H9 (cell line): ENCODE results near the gene CTRL. TPM values are rescaled to one million over a fixed set of nuclear protein-coding genes. Genes with fewer than 3 reads are reported as not detected.

Source experiments
- DNase-seq: peaks from one replicate; pipeline ENCODE4 v3.0.0-alpha.2; 2017
- H2AFZ ChIP-seq: one replicate; pipeline ENCODE4 v1.6.1; 2013; ENCODE audit warnings: mild to moderate bottlenecking, low read length, control low read depth, moderate library complexity
- H2AK5ac ChIP-seq: 2 replicates; pipeline ENCODE4 v1.6.1; 2013; ENCODE audit warnings: low read length, control low read depth, mixed read lengths; ENCODE audit not compliant: insufficient read length
- H2BK120ac ChIP-seq: one replicate; pipeline ENCODE4 v1.6.1; 2013; ENCODE audit warnings: low read depth, mild to moderate bottlenecking, low read length, control low read depth, inconsistent platforms; ENCODE audit not compliant: poor library complexity, severe bottlenecking
- H2BK12ac ChIP-seq: 2 replicates; pipeline ENCODE4 v1.6.1; 2013; ENCODE audit warnings: low read length, control low read depth, mixed read lengths, low read depth; ENCODE audit not compliant: insufficient read length
- H2BK15ac ChIP-seq: 2 replicates; pipeline ENCODE4 v1.6.1; 2013; ENCODE audit warnings: low read depth, low read length, control low read depth
- H2BK20ac ChIP-seq: one replicate; pipeline ENCODE4 v1.6.1; 2013; ENCODE audit warnings: low read depth, mild to moderate bottlenecking, low read length, control low read depth, inconsistent platforms; ENCODE audit not compliant: poor library complexity, severe bottlenecking
- H2BK5ac ChIP-seq: 2 replicates; pipeline ENCODE4 v1.6.1; 2013; ENCODE audit warnings: low read length, control low read depth, mixed read lengths; ENCODE audit not compliant: insufficient read length
- H3K14ac ChIP-seq: 2 replicates; pipeline ENCODE4 v1.6.1; 2013; ENCODE audit warnings: low read length, control low read depth; ENCODE audit not compliant: insufficient read depth
- H3K18ac ChIP-seq: 2 replicates; pipeline ENCODE4 v1.6.1; 2013; ENCODE audit warnings: low read depth, mild to moderate bottlenecking, mixed read lengths, low read length, control low read depth; ENCODE audit not compliant: insufficient read length
- H3K23ac ChIP-seq: 2 replicates; pipeline ENCODE4 v1.6.1; 2013; ENCODE audit warnings: low read length, control low read depth, mixed read lengths, low read depth; ENCODE audit not compliant: insufficient read length
- H3K23me2 ChIP-seq: 2 replicates; pipeline ENCODE4 v1.6.1; 2013; ENCODE audit warnings: low read depth, mild to moderate bottlenecking, mixed read lengths, low read length, control low read depth; ENCODE audit not compliant: insufficient read length, poor library complexity, severe bottlenecking
- H3K27ac ChIP-seq: 2 replicates; pipeline ENCODE4 v1.5.1; 2013; ENCODE audit warnings: low read length, control low read depth, mixed read lengths, low read depth; ENCODE audit not compliant: insufficient read length
- H3K27me3 ChIP-seq: 2 replicates; pipeline ENCODE4 v1.6.1; 2013; ENCODE audit warnings: low read length, control low read depth, inconsistent platforms; ENCODE audit not compliant: insufficient read depth
- H3K4ac ChIP-seq: 2 replicates; pipeline ENCODE4 v1.6.1; 2013; ENCODE audit warnings: low read depth, mild to moderate bottlenecking, control low read depth, inconsistent platforms, low read length, moderate library complexity
- H3K4me1 ChIP-seq: 2 replicates; pipeline ENCODE4 v1.6.1; 2013; ENCODE audit warnings: low read length, control low read depth, inconsistent platforms; ENCODE audit not compliant: insufficient read depth
- H3K4me2 ChIP-seq: 2 replicates; pipeline ENCODE4 v1.6.1; 2013; ENCODE audit warnings: low read length, control low read depth, mixed read lengths; ENCODE audit not compliant: insufficient read length, insufficient read depth
- H3K56ac ChIP-seq: 2 replicates; pipeline ENCODE4 v1.6.1; 2013; ENCODE audit warnings: low read depth, mild to moderate bottlenecking, mixed read lengths, low read length, control low read depth; ENCODE audit not compliant: insufficient read length
- H3K79me1 ChIP-seq: 2 replicates; pipeline ENCODE4 v1.6.1; 2013; ENCODE audit warnings: low read depth, mild to moderate bottlenecking, moderate library complexity, low read length, control low read depth, inconsistent platforms; ENCODE audit not compliant: insufficient read depth, poor library complexity, severe bottlenecking
- H3K79me2 ChIP-seq: 2 replicates; pipeline ENCODE4 v1.6.1; 2013; ENCODE audit warnings: low read length, control low read depth, inconsistent platforms; ENCODE audit not compliant: insufficient read depth
- H3K9ac ChIP-seq: 2 replicates; pipeline ENCODE4 v1.6.1; 2013; ENCODE audit warnings: low read length, control low read depth, mixed read lengths; ENCODE audit not compliant: insufficient read length; ENCODE audit errors: extremely low read depth
- H3K9me3 ChIP-seq: one replicate; pipeline ENCODE4 v1.6.1; 2013; ENCODE audit warnings: low read depth, low read length, inconsistent platforms; ENCODE audit not compliant: control insufficient read depth
- H3T11ph ChIP-seq: one replicate; pipeline ENCODE4 v1.6.1; 2013; ENCODE audit warnings: mild to moderate bottlenecking, low read length, control low read depth, inconsistent platforms
- H4K20me1 ChIP-seq: one replicate; pipeline ENCODE4 v1.6.1; 2013; ENCODE audit not compliant: control insufficient read depth, insufficient read length, insufficient read depth
- H4K5ac ChIP-seq: 2 replicates; pipeline ENCODE4 v1.6.1; 2013; ENCODE audit warnings: low read depth, mild to moderate bottlenecking, mixed read lengths, low read length, control low read depth; ENCODE audit not compliant: insufficient read length
- H4K8ac ChIP-seq: replicated peaks from 2 replicates; pipeline ENCODE4 v1.6.1; 2013; ENCODE audit warnings: low read length, control low read depth, mixed read lengths, low read depth; ENCODE audit not compliant: insufficient read length
- H4K91ac ChIP-seq: 2 replicates; pipeline ENCODE4 v1.6.1; 2013; ENCODE audit warnings: low read depth, mild to moderate bottlenecking, moderate library complexity, mixed read lengths, low read length, control low read depth; ENCODE audit not compliant: insufficient read length
- H3K27ac Mint-ChIP-seq, 3 experiments: 2 replicates in 2 of 3; 3 replicates in 1 of 3; pipeline ENCODE4 v1.8.0; 2020 to 2021; ENCODE audit warnings: mixed read lengths in 3 of 3, mild to moderate bottlenecking in 1 of 3, moderate library complexity in 1 of 3
- H3K27me3 Mint-ChIP-seq: 2 replicates; pipeline ENCODE4 v1.8.0; 2021; ENCODE audit warnings: low read depth, mild to moderate bottlenecking, moderate library complexity, mixed read lengths
- H3K36me3 Mint-ChIP-seq, 3 experiments: 2 replicates in 2 of 3; 3 replicates in 1 of 3; pipeline ENCODE4 v1.8.0; 2020 to 2021; ENCODE audit warnings: low read depth in 3 of 3, mixed read lengths in 3 of 3; ENCODE audit not compliant: insufficient read depth in 1 of 3
- H3K4me1 Mint-ChIP-seq, 2 experiments: 2 replicates each; pipeline ENCODE4 v1.8.0; 2020; ENCODE audit warnings: mixed read lengths in 2 of 2
- H3K4me3 Mint-ChIP-seq, 2 experiments: 2 replicates in 1 of 2; 3 replicates in 1 of 2; pipeline ENCODE4 v1.8.0; 2020 to 2021; ENCODE audit warnings: mild to moderate bottlenecking in 2 of 2, mixed read lengths in 2 of 2, moderate library complexity in 1 of 2
- H3K9me3 Mint-ChIP-seq, 2 experiments: 2 replicates in 1 of 2; 3 replicates in 1 of 2; pipeline ENCODE4 v1.8.0; 2020; ENCODE audit warnings: mild to moderate bottlenecking in 2 of 2, mixed read lengths in 2 of 2, moderate library complexity in 1 of 2
- WGBS: extraction: QIAGEN DNeasy Blood & Tissue Kit; methylation state at CpG from one replicate; pipeline ENCODE4 v1.1.7; 2013; ENCODE audit warnings: missing lambda C conversion rate, low lambda C conversion rate, mixed read lengths; ENCODE audit not compliant: insufficient read length; ENCODE audit errors: extremely low coverage; 5-methylcytosine and 5-hydroxymethylcytosine counted together
- total RNA-seq: library from RNA; stranded (reverse); gene quantifications from 2 replicates; pipeline ENCODE4 v1.2.1, GENCODE V29; 2021
- TF ChIP-seq, protein P1 (sequence below): fragments of 200-600 bp; sonication (generic); conservative IDR thresholded peaks from 3 replicates; pipeline ENCODE4 v1.8.0; 2021; ENCODE audit warnings: antibody characterized with exemption, mild to moderate bottlenecking

The CTRL gene
- total RNA-seq, 1 experiment from 2014 or later = 2.7 TPM

DNA sequence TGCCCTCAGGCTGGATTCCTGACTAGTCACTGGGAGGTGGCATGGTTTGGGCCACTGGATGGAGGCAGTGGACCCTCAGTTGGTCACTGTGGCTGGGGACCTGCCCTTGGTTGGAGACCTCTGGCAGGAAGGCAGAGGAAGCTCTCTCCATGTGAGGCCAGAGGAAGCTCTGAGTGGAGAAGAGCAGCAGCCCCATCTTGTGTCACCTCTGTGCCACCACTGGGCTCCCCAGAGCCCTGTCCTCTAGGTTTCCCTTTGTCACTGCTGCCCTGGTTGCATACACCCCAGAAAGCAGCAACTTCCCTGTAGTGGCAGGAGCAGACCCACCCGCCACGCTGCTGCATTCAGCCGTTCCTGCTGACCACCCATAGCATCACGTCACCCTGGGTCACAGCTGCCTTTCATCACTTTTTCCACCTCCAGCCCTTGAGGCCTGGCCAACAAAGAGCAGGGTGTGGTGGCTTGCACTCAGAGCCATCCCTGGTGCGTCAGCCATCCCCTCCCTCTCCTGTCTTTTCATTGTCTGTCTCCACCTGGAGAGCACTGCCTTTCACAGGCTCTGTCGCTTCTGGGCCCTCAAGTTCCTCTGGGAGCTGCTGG is 11.9 kb downstream of the CTRL start:
- Histone ChIP-seq H3K27ac (no peak overlapping the region), H3K9ac (no peak overlapping the region), H3K4me2 (no peak overlapping the region), H2AFZ (no peak overlapping the region), H3K9me3 (no peaks in the 10 kb centered on the region), H2BK12ac (no peak overlapping the region), H3T11ph (no peak overlapping the region), H3K79me2 (no peaks in the 10 kb centered on the region), H3K27me3 (no peaks in the 10 kb centered on the region), H4K20me1 (no peaks in the 10 kb centered on the region), H2BK15ac (no peak overlapping the region), H4K8ac (no peak overlapping the region), H4K91ac (no peak overlapping the region), H3K4me1 (peaks cover 7% of the 10 kb centered on the region; the same call in 1 of the 2 replicates), H2BK5ac (no peak overlapping the region), H3K23ac (no peak overlapping the region), H2BK120ac (no peak overlapping the region), H3K18ac (no peak overlapping the region), H4K5ac (no peak overlapping the region), H3K23me2 (no peaks in the 10 kb centered on the region), H2AK5ac (no peak overlapping the region), H3K56ac (no peak overlapping the region), H3K79me1 (no peaks in the 10 kb centered on the region), H3K4ac (no peak overlapping the region), H2BK20ac (no peak overlapping the region), H3K14ac (no peak overlapping the region)
- WGBS = no CpG with 5 or more reads among the region's 6 CpGs
- H3K9me3 Mint-ChIP-seq = no peaks in the 10 kb centered on the region
- peaks cover 18 to 21% of the 10 kb centered on the region in 2 experiments for H3K4me1 Mint-ChIP-seq
- H3K4me3 Mint-ChIP-seq = no peak overlapping the region
- DNase-seq = no peak
- TF ChIP-seq, protein P1, sequence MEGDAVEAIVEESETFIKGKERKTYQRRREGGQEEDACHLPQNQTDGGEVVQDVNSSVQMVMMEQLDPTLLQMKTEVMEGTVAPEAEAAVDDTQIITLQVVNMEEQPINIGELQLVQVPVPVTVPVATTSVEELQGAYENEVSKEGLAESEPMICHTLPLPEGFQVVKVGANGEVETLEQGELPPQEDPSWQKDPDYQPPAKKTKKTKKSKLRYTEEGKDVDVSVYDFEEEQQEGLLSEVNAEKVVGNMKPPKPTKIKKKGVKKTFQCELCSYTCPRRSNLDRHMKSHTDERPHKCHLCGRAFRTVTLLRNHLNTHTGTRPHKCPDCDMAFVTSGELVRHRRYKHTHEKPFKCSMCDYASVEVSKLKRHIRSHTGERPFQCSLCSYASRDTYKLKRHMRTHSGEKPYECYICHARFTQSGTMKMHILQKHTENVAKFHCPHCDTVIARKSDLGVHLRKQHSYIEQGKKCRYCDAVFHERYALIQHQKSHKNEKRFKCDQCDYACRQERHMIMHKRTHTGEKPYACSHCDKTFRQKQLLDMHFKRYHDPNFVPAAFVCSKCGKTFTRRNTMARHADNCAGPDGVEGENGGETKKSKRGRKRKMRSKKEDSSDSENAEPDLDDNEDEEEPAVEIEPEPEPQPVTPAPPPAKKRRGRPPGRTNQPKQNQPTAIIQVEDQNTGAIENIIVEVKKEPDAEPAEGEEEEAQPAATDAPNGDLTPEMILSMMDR = 0 out of 3 replicates have a peak, but pooled peaks have one; percentile 23
- no peak overlapping the region for H3K27ac Mint-ChIP-seq
- peaks cover 5 to 17% (median 5%) of the 10 kb centered on the region in 3 experiments; a peak in 5 of 7 replicates for H3K36me3 Mint-ChIP-seq
- no peaks in the 10 kb centered on the region for H3K27me3 Mint-ChIP-seq
